K562 (cell line): ENCODE measurements around the gene LAP3. TPM values are rescaled to one million over a fixed set of nuclear protein-coding genes. Genes with fewer than 3 reads are reported as not detected.

Experiments
- ATF7 ChIP-seq: fragments of 450-650 bp; IDR thresholded peaks from 2 replicates; pipeline ENCODE4 v1.7.1; 2014; ENCODE audit warnings: mild to moderate bottlenecking, moderate library complexity
- CBX5 ChIP-seq: IDR thresholded peaks from 2 replicates; pipeline ENCODE4 v1.6.1; 2014; ENCODE audit warnings: low read depth, borderline replicate concordance
- CREM ChIP-seq: IDR thresholded peaks from 2 replicates; pipeline ENCODE4 v1.6.1; 2014; ENCODE audit warnings: antibody characterized with exemption, low read depth
- MEF2A ChIP-seq: IDR thresholded peaks from 2 replicates; pipeline ENCODE4 v1.6.1; 2011; ENCODE audit warnings: low read depth, mild to moderate bottlenecking, low read length, moderate library complexity; ENCODE audit not compliant: control insufficient read depth
- NCOR1 ChIP-seq: fragments of 450-650 bp; IDR thresholded peaks from 2 replicates; pipeline ENCODE4 v1.6.1; 2016; ENCODE audit warnings: mild to moderate bottlenecking, moderate library complexity
- RBM25 ChIP-seq: fragments of 200-400 bp; formaldehyde crosslinking; IDR thresholded peaks from 2 replicates; pipeline ENCODE4 v1.6.1; 2018; ENCODE audit warnings: low read length, low read depth, moderate library complexity; ENCODE audit not compliant: severe bottlenecking
- THRAP3 ChIP-seq: fragments of 450-650 bp; IDR thresholded peaks from 2 replicates; pipeline ENCODE4 v1.6.1; 2016; ENCODE audit warnings: mild to moderate bottlenecking, inconsistent platforms, borderline replicate concordance
- polyA plus RNA-seq, 8 experiments: library from polyadenylated mRNA; depleted of rRNA in 4 of 8; stranded (reverse) in 5 of 8; unstranded in 3 of 8; fragments of >200 nt; fragmentation: Nextera tagmentation in 2 of 8; fragmentation: Illumina TruSeq in 1 of 8; extraction: Ambion mirVana in 2 of 8; extraction: Trizol in 1 of 8; gene quantifications; 2 replicates each; pipeline versions ENCODE4 v1.2.1 to v1.2.3, GENCODE V29; 2011 to 2014; ENCODE audit warnings: inconsistent platforms in 1 of 8, missing spikeins in 1 of 8
- total RNA-seq, 7 experiments: library from RNA; depleted of rRNA in 6 of 7; stranded (reverse); fragments of >200 nt in 6 of 7; fragmentation: Illumina TruSeq in 2 of 7; extraction: Trizol in 2 of 7; gene quantifications; 2 replicates each; pipeline versions ENCODE4 v1.2.1 to v1.2.3, GENCODE V29; 2011 to 2021; ENCODE audit warnings: low replicate concordance in 1 of 7
- TF ChIP-seq, protein P1 (sequence below): fragments of 450-650 bp; formaldehyde crosslinking; conservative IDR thresholded peaks from 2 replicates; pipeline ENCODE4 v1.4.0; 2022; ENCODE audit warnings: mild to moderate bottlenecking, missing genetic modification characterization
- TF ChIP-seq, protein P2 (sequence below): fragments of 200-800 bp; sonication (Bioruptor generic); IDR thresholded peaks from 2 replicates; pipeline ENCODE4 v1.6.1; 2017; ENCODE audit warnings: missing genetic modification characterization, missing compliant biosample characterization
- TF ChIP-seq, protein P3 (sequence below): fragments of 450-650 bp; IDR thresholded peaks from 2 replicates; pipeline ENCODE4 v1.7.0; 2016; ENCODE audit warnings: borderline replicate concordance

LAP3 gene
- total and polyA plus RNA-seq, 9 of the 15 experiments (the other 6 are each of a cell fraction or from before 2014, with no cell fraction given), result 82.3 to 170 (median 107) TPM

DNA sequence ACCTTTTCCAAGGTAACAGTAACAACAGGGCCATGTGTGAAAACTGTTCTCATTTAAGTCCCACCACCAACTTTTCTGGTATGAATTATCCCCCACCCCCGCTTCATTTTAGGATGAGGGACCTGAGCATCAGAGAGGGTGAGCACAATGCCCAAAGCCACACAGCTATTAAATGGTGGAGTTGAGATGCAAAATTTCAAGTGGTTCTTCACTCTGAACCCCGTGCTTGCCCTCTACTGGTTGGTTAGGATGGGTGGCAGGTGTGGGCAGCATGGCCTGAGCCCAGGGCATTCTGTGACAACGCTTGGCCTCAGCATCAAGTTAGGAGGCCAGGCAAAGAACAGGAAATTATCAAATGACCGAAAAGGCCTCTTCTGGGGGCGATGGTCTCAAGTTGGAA lies 70.9 kb downstream of the LAP3 start (continued):
- TF ChIP-seq, protein P1, sequence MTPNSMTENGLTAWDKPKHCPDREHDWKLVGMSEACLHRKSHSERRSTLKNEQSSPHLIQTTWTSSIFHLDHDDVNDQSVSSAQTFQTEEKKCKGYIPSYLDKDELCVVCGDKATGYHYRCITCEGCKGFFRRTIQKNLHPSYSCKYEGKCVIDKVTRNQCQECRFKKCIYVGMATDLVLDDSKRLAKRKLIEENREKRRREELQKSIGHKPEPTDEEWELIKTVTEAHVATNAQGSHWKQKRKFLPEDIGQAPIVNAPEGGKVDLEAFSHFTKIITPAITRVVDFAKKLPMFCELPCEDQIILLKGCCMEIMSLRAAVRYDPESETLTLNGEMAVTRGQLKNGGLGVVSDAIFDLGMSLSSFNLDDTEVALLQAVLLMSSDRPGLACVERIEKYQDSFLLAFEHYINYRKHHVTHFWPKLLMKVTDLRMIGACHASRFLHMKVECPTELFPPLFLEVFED, result no peak
- no peak for TF ChIP-seq MEF2A
- TF ChIP-seq ATF7, result no peak
- TF ChIP-seq RBM25, result peak; percentile 82
- TF ChIP-seq CREM, result no peak
- TF ChIP-seq CBX5, result no peak
- no peak for TF ChIP-seq THRAP3
- no peak for TF ChIP-seq NCOR1
- TF ChIP-seq, protein P2, sequence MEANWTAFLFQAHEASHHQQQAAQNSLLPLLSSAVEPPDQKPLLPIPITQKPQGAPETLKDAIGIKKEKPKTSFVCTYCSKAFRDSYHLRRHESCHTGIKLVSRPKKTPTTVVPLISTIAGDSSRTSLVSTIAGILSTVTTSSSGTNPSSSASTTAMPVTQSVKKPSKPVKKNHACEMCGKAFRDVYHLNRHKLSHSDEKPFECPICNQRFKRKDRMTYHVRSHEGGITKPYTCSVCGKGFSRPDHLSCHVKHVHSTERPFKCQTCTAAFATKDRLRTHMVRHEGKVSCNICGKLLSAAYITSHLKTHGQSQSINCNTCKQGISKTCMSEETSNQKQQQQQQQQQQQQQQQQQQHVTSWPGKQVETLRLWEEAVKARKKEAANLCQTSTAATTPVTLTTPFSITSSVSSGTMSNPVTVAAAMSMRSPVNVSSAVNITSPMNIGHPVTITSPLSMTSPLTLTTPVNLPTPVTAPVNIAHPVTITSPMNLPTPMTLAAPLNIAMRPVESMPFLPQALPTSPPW, result no peak
- TF ChIP-seq, protein P3, sequence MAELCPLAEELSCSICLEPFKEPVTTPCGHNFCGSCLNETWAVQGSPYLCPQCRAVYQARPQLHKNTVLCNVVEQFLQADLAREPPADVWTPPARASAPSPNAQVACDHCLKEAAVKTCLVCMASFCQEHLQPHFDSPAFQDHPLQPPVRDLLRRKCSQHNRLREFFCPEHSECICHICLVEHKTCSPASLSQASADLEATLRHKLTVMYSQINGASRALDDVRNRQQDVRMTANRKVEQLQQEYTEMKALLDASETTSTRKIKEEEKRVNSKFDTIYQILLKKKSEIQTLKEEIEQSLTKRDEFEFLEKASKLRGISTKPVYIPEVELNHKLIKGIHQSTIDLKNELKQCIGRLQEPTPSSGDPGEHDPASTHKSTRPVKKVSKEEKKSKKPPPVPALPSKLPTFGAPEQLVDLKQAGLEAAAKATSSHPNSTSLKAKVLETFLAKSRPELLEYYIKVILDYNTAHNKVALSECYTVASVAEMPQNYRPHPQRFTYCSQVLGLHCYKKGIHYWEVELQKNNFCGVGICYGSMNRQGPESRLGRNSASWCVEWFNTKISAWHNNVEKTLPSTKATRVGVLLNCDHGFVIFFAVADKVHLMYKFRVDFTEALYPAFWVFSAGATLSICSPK, result no peak
